DMS153 treated with DMSO at 0.1 percent for 48 hours (cell line): ENCODE results near the gene PPP2R5C.

Experiments
- DNase-seq: peaks from one replicate; lab custom pipeline; 2025; ENCODE audit not compliant: unreplicated experiment; lab: John Stamatoyannopoulos, UW

The PPP2R5C gene

GRCh38 chr14:101859958-101860357 is 98.4 kb downstream of the PPP2R5C start:
- no peak for DNase-seq

GRCh38 chr14:101861464-101861863 is 100.0 kb downstream of the PPP2R5C start:
- no peak for DNase-seq

GRCh38 chr14:101862177-101862576 is 100.7 kb downstream of the PPP2R5C start:
- no peak for DNase-seq

- no peak for DNase-seq
Observed at GRCh38 chr14:101862711-101863110, 101.2 kb downstream of the PPP2R5C start.

GRCh38 chr14:101865288-101865687 is 103.8 kb downstream of the PPP2R5C start:
- no peak for DNase-seq

GRCh38 chr14:101867854-101868253 is 106.3 kb downstream of the PPP2R5C start:
- no peak for DNase-seq

GRCh38 chr14:101869217-101869616 is 107.7 kb downstream of the PPP2R5C start:
- DNase-seq, result no peak

- no peak for DNase-seq
Observed at GRCh38 chr14:101870273-101870939, 108.9 kb downstream of the PPP2R5C start.

GRCh38 chr14:101872346-101872745 is 110.8 kb downstream of the PPP2R5C start:
- DNase-seq, result no peak

- no peak for DNase-seq
Observed at GRCh38 chr14:101873076-101873825, 111.7 kb downstream of the PPP2R5C start.

GRCh38 chr14:101873991-101874390 is 112.5 kb downstream of the PPP2R5C start:
- DNase-seq, result no peak

GRCh38 chr14:101875041-101875726 is 113.7 kb downstream of the PPP2R5C start:
- no peak for DNase-seq

GRCh38 chr14:101875727-101876554 is 114.4 kb downstream of the PPP2R5C start:
- no peak for DNase-seq

GRCh38 chr14:101876555-101876938 is 115.0 kb downstream of the PPP2R5C start:
- no peak for DNase-seq

- DNase-seq, result no peak
Observed at GRCh38 chr14:101877766-101878165, 116.3 kb downstream of the PPP2R5C start.

GRCh38 chr14:101878211-101878821 is 116.8 kb downstream of the PPP2R5C start:
- DNase-seq, result no peak

GRCh38 chr14:101878822-101879528 is 117.5 kb downstream of the PPP2R5C start:
- no peak for DNase-seq

GRCh38 chr14:101879529-101880336 is 118.2 kb downstream of the PPP2R5C start:
- DNase-seq, result no peak

- no peak for DNase-seq
Observed at GRCh38 chr14:101881426-101881825, 119.9 kb downstream of the PPP2R5C start.
